Smooth muscle cell of the brain vasculature (primary cell): ENCODE results near the gene MAMLD1.

ENCODE experiments used
- DNase-seq: peaks from one replicate; pipeline ENCODE4 v3.0.0-alpha.2; 2012; ENCODE audit warnings: low read depth, low spot score

Gene MAMLD1

DNA sequence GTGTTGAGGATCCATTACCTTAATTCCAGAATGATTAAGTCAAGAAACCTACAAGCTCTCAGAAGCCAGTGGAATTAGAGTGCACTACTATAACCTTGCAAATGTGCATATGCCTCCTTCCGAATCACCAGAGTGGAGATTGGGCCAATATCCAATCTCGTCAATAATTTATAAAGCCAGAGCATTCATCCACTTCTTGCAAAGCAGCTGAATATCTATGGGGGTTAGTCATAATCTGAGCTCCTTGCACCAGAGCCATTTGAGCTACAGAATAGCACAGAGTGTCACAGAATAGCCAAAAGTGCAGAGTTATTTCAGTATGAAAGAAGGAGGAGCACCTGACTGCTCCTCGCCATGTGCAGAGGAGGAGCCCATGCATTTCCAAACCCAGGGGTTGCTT, 136.1 kb downstream of the MAMLD1 start:
- no peak for DNase-seq

DNA sequence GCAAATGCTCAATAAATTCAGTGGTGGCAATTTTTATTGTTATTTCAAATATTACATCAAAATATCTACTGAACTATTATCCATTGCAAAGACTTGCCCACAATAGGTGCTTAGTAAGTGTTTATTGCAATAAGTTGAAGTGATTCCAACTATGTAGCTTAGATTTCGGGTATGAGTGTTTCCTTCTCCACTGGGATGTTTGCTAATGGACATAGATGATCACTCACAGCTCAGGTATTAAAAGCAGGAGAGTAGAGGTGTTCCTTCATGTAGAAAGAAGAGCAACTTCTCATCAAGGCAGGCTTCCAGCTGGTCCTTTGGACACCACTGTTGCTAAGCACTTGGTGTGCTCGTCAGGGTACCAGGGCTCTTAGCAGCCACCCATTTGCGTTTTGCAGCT, 139.0 kb downstream of the MAMLD1 start:
- no peak for DNase-seq

DNA sequence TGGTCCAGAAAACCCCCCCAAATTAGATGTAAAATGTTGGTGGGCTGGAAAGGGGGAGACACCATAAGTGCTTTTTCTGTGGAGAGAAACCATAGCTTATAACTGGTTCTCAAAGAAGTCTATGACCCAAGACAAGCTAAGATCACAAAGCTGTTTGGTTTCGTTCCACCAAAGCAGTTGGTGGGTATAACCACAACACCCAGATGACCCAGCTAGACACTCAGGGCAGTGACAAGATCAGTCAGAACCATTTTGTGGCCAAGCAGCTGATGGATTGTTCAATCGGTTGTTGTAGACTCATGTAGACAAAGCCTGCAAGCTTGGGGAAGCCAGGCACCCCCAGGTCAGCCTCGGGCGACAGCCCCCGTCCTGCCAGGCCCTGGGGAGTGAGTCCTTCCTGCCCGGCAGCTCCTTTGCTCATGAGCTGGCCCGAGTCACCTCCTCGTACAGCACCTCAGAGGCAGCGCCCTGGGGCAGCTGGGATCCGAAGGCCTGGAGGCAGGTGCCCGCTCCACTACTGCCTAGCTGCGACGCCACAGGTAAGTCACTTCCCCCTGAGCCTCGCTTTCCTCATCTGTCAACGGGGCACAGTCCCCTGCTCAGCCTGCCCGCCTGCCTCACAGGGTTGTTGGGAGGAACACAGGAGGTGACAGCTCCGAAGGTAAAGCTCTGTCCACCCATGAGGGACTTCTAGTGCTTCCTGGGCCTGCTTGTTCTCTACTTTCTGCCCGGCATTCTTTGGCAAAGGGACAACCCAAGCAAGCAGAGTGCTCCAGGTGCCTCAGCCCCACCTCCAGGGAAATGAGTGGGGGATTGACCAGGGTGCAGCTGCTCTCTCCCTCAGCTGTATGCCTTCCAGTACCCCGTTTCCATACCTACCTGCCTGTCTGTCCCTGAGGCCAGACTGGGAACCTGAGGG, 140.1 kb downstream of the MAMLD1 start:
- no peak for DNase-seq

DNA sequence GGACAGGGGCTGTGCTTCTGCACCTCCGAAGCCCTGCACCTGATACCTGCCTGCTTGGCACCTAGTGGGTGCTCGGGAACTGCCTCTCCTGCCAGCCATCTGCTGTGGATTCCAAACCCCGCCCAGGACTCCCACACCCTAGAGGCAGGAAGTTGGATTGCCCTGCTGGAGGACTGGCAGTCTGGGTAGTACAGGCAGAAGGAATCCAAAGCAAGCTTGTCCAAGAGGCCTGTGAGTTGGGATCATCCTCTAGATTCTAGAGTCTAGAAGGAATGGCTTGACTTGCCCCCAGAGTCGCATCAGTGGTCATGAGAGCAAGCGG, 140.7 kb downstream of the MAMLD1 start:
- no peak for DNase-seq

DNA sequence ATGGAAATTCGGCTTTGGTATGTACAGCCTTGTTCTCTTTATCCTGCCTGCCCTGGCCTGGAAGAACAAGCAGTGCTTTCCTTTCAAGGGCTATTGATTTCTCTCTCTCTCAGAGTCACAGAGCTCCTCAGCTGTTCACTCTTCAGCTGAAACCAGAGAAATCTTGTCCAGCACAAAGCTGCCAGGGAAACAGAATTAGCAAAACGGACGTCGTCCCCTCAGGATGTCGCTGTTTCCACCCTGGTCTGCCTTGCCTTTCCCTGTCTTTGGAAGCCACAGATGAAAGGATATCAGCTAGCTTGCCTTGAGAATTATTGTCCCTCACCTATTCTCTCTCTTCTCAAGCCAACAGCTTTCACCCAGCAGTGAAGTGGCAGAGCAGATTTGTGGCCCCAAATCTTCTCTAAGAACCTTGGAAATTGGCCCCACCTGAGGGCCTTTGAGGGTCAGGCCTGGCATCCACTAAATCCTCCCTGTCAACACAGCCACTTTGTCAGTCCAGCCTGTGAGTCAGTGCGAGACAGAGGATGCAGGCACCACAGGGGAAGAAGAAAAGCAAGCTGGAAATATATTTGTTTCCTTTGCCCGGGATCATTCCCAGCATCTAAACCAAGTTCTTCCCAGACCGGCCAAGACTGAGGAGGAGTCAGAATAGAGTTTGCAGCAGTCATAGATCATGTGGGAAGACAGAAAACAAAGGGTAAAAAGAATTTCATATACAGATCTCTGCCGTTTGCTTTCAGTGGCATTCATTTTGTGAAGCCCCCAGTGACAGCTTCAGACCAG, 141.5 kb downstream of the MAMLD1 start:
- peak; percentile 13 for DNase-seq

DNA sequence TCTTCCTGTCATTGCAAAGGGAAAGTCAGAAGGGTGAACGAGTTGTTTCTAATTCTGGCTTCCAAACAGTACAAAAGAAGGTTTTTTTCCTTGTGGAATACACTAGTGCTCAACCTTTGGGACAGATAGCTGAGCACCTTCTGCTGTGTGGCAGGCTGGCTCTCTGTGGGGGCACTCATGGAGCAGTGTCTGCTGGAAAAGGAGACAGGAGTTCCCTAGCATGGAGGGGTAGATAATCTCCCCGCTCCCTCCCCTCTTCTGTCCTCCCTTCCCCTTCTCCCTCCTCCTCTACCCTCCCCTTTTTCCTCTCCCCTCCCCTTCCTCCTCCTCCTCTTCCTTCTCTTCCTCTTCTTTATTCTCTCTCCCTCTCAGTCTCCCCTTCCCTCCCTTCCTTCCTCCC, 142.9 kb downstream of the MAMLD1 start:
- DNase-seq = no peak

DNA sequence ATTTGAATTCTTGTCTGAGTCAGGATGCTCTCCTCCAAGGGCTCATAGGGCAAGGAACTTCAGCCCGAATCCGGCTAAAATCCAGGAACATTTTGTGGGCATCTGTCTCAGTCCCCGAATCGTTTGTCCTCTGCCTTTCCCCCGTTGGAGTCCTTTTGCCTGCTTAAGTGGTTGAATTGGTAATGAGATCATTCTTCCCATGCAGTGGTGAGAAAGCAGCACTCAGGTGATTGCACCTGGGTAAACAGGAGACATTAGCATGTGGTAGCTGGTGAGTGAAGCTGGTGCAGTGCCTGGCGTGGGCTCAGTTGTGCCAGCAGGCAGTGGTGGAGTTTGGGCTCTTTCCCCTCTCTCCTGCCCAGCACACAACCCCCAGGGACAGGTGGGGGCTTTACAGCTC, 143.4 kb downstream of the MAMLD1 start:
- DNase-seq = no peak

DNA sequence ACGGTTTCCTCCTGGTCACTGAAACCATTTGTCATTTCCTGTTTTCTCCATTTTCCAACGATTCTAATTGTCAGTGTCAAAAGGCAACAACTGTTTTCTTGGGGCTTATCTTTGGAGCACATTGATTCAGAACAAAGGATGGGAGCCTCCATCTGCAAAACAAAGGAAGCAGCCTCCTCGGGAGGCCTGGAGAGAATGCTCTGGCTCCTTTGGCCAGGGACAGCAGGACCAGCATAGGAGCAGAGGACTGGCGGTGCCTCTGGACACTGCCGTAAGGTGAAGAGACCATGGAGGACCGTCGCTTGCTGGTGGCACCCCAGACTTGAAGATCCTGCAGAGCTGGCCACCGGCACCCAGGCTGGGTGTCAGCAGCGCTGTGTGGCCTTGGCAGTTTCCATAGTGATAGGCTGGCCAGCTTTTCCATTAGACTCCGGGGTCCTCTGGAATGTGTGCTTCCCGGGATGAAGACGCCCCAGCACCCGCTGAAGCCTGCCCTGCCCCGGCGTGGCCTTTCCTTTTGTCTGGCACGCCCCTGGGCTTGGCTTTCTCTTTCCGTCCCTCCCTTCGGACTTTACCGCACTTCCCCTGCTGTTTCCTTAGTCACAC, 144.2 kb downstream of the MAMLD1 start:
- no peak for DNase-seq

DNA sequence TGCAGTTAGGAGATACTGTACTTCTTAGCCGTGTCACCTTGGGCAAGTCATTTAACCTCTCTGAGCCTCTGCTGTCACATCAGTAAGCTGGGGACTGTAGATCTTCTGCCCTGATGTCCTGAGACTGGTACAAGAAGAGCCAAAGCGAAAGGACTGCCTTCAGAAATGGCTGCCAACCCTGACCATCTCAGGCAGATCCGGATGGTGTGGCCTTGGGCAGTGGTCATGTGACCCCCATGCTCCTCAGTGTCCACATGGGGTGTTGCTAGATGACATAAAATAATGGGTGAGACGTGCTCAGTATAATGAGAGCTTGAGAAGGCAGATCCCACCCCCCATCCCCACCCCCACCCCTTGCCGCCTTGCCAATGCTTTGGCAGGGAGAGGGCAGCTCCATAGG, 144.9 kb downstream of the MAMLD1 start:
- DNase-seq = no peak

DNA sequence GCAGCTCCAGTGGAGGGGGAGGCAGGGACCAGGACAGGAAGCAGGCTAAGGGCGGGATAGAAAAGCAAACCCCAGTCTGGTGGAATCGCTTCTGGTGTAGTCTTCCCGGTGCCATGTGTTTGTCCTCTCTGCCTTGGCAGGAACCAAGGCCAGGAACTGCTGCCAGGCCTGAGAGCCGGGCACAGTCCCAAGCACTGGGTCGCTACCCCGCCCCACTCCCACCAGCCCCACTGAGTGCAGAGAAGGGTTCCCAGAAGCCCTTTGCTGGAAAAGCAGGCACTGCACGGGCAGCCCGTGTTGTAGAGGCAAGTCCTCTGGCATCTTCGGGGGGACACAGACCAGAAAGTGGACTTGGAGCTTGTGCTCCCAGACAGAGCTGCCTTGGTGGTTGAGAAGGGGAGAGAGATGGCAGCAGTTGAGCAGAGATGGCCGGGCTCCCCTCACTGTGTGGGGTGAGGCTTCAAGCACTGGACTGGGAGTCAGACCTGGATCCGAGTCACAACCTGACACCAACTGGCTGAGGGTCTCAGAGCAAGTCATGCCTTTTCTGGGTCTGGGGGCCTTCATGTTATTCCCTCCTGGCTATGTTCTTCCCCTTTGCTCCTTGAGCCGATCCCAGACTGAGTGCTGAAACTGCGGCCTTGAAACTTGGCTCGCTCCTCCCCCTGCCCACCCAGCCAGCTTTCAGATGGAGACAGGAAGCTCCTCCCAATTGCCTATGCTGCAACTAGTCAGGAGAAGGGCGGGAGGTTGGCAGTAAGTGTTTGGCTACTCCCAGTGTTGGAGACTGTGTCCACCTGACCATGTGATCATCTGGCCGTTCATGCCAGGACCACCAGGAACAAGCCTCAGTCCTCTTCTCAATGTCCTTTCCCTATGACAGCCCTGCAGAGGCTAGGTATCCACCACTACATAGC, 145.6 kb downstream of the MAMLD1 start:
- DNase-seq = no peak

DNA sequence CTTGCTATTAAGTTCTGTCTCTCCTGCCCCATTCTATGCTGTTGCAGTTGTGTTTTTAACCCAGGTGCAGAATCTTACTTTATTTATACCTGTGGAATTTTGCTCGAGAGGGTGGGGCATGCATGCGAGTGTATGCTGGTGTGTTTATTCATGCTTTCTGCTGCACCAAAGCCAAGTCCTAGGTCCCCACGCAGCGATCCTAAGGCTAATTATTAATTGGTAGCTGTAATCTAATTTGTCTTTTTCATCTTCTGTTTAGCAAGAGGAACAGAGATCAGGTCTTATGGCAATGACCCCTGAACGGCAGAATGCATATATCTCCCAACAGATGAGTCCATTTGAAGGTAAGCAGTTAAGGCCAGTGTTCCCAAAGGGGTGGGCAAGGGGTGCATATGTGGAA, 146.6 kb downstream of the MAMLD1 start:
- DNase-seq = no peak

DNA sequence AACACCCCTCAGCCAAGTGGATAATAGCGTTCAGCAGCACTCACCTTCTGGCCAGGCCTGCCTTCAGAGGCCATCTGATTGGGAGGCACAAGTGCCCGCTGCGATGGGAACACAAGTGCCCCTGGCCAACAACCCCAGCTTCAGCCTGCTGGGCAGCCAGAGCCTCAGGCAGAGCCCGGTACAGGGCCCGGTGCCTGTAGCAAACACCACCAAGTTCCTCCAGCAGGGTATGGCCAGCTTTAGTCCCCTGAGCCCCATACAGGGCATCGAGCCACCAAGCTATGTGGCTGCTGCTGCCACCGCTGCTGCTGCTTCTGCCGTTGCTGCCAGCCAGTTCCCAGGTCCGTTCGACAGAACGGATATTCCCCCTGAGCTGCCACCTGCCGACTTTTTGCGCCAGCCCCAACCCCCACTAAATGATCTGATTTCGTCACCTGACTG, 149.4 kb downstream of the MAMLD1 start:
- DNase-seq = no peak

DNA sequence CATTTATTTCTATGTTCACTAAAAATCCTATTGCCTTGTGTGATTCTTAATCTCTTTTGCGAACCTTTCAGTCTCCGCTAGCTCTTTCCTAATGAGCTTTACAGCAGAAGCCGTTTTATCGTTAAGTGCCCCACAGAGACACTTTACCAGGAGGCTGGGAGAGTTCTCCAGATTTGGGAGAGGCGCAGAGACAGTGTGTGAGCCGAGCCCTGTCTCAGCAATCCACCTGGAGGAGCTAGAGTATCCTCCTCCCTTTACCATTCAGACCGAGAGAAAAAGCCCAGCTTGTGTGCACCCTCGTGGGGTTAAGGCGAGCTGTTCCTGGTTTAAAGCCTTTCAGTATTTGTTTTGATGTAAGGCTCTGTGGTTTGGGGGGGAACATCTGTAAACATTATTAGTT, 150.4 kb downstream of the MAMLD1 start:
- DNase-seq = no peak

DNA sequence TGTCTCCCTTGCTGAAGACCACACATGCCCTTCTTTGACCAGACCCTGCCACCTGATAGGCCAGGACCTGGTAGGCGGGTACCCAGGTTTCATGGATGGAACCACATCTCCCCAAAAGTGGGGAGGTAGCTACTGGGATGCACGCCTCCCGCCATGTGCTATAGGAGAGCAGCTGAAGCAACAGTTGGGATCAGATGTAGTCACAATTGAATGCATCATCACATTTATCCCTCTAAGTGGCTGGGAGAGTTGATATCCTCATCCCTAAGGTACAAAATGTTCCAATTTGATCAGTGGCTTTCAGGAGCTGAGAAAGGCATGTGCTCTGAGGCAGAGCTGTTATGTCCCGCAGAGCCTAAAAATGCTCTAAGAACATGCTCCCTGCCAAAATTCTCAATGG, 151.3 kb downstream of the MAMLD1 start:
- DNase-seq = no peak

DNA sequence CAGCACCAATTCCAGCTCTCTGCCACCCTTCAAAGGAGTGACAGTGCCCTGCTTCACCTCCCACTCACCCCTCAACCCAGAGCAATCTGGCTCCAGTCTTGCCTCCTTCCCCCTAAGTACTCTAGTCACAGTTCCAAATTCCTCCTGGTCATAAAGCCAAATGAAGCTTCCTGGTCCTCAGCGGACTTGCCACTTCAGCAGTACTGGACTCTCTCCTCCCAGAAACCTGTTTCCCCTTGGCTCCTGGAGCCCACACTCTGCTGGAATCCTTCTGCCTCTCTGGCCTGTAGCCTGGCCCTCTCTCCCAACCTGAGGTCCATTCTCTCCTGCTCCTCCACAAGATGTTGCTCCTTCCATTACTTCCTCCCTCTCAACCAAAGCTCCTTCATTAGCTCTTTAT, 152.7 kb downstream of the MAMLD1 start:
- no peak for DNase-seq

DNA sequence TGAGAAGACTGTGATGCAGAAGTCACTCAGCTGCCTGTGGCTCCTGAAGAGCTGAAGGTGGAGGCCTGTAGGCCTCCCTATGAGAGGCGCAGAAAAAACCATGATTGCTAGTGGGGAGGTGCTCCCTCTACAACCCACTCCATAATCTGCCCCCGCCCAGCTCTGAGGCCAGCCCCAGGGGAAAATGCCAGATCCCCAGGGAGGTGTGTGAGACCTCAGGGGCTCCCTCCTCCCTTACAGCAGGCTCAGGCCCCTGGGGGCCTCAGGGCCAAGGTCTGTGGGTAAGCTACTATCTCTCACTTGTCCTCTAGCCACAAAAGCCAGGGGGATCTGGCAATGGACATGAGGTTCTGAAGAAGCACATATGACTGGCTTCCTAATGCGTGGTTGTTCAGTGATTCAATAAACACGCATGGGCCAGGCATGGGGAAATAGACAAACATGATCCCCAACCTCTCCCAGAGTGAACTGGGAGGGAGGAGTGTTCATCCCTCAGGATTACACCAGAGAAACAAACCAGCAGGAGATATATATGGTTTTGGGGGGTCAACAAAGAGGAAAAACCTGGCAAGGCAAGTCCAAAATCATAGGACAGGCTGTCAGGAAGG, 154.3 kb downstream of the MAMLD1 start:
- DNase-seq = no peak

DNA sequence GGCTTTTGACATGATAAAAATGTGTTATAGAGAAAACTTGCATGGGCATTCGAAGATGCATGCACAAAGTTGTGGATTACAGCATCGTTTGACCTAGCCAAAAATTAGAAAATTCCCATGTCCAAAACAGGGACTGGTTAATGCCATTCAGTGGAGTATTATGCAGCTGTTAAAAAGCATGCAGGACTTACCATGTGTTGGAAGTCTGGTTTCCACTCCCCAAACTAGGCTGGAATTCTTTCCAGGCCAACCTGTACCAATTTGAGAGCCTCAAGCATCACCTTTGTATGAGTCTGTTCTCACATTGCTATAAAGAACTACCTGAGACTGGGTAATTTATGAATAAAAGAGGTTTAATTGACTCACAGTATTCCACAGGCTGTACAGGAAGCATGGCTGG, 159.4 kb downstream of the MAMLD1 start:
- no peak for DNase-seq

DNA sequence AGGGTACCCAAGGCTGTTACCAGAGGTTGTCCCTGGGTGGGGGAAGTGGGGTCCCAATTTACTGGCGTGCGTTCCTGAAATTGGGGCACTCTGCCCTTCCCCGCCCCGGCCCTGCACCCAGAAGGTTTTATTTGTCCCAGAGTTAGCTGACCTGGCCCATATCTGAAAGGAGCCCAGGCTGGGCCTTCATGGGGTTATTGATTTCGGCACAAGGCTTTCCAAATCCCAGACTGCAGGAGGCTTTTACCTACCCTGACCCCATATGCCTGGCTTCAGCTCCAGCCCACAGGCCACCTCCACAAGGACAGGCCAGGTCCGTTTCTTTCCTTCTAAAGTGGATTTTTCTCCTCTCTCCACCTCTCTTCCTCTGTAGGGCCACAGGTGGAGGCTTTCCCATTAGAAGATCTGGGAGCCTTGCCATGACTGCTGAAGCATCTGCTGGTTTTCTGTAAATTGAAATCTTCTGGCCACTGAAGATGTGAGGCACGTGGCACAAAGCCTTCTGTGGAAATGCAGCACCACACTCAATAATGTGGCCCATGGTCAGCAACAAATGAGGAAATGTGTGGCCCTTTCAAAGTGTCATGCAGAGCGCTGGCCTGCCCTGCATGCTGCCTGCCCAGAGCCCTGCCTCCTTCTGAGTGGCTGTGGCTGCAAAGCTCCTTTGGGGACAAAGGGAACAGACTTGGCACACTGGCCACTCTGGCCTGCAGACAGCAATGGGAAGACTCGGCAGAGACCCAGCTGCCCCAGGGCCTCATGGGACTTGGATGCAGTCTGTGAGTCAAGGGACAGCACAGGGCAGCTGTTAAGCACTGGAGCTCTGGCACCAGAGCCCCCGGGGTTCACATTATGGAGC, 162.2 kb downstream of the MAMLD1 start:
- DNase-seq = no peak

DNA sequence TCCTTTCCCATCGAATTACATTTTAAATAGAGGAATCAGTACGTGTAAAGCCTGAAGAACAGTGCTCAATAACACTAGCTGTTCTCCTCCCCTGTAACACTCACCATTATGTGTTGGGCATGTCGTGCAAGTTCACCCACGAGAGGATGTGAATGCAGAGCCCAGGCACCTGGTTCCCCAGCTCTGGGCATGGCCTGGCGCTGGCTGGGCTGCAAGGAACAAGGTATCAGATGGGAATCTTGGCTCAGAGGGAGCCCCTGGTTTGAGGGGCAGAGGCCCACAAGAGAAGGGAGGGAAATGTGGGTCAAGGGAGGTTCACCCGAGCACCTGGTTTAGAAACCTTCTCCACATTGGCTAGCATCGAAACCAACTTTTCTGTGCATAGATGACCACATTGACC, 163.6 kb downstream of the MAMLD1 start:
- DNase-seq = no peak

DNA sequence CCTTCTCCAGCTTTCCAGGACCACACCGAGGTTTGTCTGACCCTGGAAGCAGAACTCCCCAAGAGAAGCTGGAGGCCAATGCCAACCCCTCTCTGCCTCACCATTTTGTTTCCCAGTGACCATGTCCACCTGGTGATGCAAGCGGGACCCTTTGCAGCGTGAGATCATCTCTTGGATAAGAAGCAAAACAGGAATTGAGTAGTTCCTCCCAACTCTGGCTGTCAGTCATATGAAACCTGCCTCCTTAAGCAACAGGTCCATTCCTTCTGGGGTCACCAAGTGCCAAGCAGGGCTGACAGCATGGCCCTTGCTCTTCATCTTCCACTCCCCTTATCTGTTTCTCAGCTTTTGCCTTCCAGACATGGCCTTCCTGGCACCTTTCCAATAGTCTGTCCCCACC, 164.0 kb downstream of the MAMLD1 start:
- DNase-seq = no peak
